ENCODE measurements around the gene MRNIP. TPM values are rescaled to one million over a fixed set of nuclear protein-coding genes. Genes with fewer than 3 reads are reported as not detected.

MRNIP gene
- total and polyA plus RNA-seq, 2 experiments from 2014 or later, result 28.8 to 57.5 TPM

DNA sequence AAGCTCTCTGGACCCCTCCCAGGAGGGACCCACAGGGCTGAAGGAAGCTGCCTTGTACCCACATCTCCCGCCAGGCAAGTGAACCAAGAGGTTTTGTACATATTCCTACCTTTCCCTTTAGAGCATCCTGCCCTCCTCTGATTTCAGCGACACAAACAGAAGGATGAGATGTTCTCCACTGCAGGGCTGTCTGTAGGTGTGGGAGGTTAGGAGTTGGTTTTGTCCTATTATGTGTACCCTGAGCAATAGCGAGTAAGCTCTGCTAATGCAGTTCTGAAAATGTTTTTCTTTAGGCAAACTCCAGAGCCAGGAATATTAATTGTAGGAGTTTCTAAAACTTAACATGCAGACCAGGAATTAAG, 24.9 kb downstream of the MRNIP start:
- no peak for TF ChIP-seq CTCF (IDR thresholded peaks at IDR 0.05; ENCODE audit: low read depth, low read length)
- DNase-seq (ENCODE audit: low read depth in 1 of 2, low spot score in 1 of 2), result no peak
- Histone ChIP-seq H3K27me3 (no peaks in the 10 kb centered on the region), H3K9me3 (ENCODE audit: low read depth) (no peaks in the 10 kb centered on the region), H3K27ac (no peak overlapping the region), H3K4me1 (ENCODE audit: low read depth) (no peaks in the 10 kb centered on the region), H3K4me3 (no peak overlapping the region), H3K36me3 (peaks cover 52% of the 10 kb centered on the region)

DNA sequence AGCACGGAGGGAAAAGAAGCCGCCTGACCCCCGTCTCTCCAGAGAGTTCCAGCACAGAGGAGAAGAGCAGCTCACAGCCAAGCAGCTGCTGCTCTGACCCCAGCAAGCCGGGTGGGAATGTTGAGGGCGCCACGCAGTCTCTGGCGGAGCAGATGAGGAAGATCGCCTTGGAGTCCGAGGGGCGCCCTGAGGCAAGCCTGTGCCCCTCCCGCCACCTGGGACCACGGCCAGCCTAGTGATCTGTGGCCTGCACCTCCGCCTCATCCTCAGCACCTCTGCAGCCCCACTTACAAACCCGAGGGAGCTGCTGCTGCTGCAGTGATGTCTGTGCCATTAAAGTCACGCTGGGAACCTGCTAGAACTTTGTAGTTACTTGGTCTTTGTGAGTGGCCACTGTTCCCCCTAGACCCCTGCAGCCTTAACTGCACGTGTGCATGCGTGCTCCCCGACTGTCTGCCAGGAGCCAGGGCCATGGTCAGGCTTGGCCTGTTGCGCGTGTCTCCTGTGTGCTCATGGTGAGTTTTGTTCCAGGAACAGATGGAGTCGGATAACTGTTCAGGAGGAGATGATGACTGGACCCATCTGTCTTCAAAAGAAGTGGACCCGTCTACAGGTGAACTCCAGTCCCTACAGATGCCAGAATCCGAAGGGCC, 25.4 kb downstream of the MRNIP start:
- Histone ChIP-seq H3K36me3 (peaks cover 52% of the 10 kb centered on the region), H3K4me1 (ENCODE audit: low read depth) (no peaks in the 10 kb centered on the region), H3K27ac (no peak overlapping the region), H3K4me3 (no peak overlapping the region), H3K27me3 (no peaks in the 10 kb centered on the region), H3K9me3 (ENCODE audit: low read depth) (no peaks in the 10 kb centered on the region)
- no peak for DNase-seq (ENCODE audit: low read depth in 1 of 2, low spot score in 1 of 2)
- no peak for TF ChIP-seq CTCF (IDR thresholded peaks at IDR 0.05; ENCODE audit: low read depth, low read length)

DNA sequence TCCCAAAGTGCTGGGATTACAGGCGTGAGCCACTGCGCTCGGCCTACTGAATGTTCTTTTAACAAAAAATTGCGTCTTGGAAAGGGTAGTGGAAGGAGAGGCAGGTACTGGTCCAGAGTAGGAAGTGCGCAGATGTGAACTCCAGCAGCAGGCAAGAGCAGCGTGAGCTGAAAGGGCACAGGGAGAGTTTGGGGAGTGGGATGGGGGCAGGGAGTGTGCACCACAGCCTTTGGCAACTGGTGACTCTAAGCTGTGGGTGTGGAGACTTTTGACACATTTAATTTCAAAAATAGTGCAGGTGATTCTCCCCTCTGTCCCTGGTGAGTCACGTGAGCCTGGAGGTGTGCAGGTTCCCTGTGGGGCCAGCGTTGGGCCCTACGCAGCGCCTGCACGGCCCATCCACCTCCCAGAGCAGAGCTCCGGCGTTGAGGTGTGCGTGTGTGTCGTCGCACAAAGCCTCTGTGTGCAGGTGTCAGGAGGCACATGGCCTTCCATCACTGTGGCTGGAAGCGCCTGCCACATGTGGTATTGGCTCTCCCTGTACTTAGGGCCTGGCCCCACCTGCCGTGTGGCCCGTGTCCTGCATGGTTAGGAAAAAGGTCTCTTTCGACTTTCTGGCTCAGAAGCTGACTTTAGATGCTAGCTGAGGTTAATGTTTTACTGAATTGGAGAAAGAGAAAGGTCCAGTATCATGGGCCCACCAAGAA, 26.4 kb downstream of the MRNIP start:
- H3K27me3 ChIP-seq, result no peaks in the 10 kb centered on the region
- H3K36me3 ChIP-seq, result peaks cover 54% of the 10 kb centered on the region
- no peak for TF ChIP-seq CTCF (IDR thresholded peaks at IDR 0.05; ENCODE audit: low read depth, low read length)
- no peak for DNase-seq (ENCODE audit: low read depth in 1 of 2, low spot score in 1 of 2)
- no peaks in the 10 kb centered on the region for H3K4me1 ChIP-seq (ENCODE audit: low read depth)
- no peaks in the 10 kb centered on the region for H3K9me3 ChIP-seq (ENCODE audit: low read depth)
- H3K27ac ChIP-seq, result no peak overlapping the region
- H3K4me3 ChIP-seq, result no peak overlapping the region

DNA sequence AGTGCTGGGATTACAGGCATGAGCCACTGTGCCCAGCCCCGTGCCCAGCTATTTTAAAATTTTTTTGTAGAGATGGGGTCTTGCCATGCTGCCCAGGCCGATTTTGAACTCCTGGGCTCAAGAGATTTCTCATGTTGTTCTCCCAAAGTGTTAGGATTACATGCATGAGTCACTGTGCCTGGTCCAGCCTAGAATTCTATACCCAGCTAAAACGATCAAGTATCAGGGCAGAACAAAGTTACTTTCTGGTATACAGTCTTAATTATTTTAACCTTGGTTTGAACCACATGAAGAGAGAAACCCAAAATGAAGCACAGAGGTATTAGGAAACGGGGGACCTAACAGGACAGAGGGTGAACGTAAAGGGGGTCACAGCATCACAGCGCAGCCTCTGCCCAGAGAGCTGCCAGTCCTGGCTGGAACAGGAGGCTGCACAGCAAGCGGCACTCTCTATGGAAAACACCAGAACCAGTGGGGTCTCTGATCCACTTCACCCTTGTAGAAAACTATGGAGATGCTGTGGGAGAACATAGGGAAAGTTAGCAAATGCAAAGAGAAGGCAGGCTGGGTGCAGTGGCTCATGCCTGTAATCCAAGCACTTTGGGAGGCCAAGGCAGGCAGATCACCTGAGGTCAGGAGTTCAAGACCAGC, 27.7 kb downstream of the MRNIP start:
- Histone ChIP-seq H3K9me3 (ENCODE audit: low read depth) (no peaks in the 10 kb centered on the region), H3K36me3 (peaks cover 46% of the 10 kb centered on the region), H3K4me1 (ENCODE audit: low read depth) (no peaks in the 10 kb centered on the region), H3K4me3 (no peak overlapping the region), H3K27ac (no peak overlapping the region), H3K27me3 (no peaks in the 10 kb centered on the region)
- DNase-seq (ENCODE audit: low read depth in 1 of 2, low spot score in 1 of 2), result no peak
- no peak for TF ChIP-seq CTCF (IDR thresholded peaks at IDR 0.05; ENCODE audit: low read depth, low read length)

DNA sequence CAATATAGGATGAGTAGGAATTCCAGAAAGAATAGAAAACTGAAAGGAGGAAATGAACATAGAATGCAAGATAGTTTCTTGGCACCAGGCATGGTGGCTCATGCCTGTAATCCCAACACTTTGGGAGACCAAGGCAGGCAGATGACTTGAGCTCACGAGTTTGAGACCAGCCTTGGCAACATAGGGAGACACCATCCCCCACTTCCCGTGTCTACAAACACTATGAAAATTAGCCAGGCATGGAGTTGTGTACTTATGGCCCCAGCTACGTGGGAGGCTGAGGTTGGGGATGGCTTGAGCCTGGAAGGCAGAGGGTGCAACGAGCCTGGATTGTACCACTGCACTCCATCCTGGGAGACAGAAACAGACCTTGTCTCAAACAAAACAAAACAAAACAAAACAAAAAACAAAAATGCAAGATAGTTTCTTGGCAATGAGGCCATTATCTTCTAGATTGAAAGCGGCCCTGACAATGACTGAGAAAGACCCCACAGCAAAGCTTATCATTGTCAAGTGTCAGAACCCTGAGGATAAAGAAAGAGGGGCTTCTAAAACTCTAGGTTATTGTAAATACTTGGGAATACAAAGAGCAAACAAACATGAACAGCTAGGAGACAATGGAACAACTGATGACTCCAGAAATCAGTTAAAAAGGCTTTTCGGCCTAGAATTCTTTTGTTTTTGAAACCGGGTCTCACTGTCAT, 28.7 kb downstream of the MRNIP start:
- H3K9me3 ChIP-seq (ENCODE audit: low read depth), result no peaks in the 10 kb centered on the region
- H3K36me3 ChIP-seq, result peaks cover 55% of the 10 kb centered on the region
- H3K4me3 ChIP-seq, result no peak overlapping the region
- H3K27me3 ChIP-seq, result no peaks in the 10 kb centered on the region
- no peak for DNase-seq (ENCODE audit: low read depth in 1 of 2, low spot score in 1 of 2)
- H3K27ac ChIP-seq, result no peak overlapping the region
- H3K4me1 ChIP-seq (ENCODE audit: low read depth), result no peaks in the 10 kb centered on the region
- no peak for TF ChIP-seq CTCF (IDR thresholded peaks at IDR 0.05; ENCODE audit: low read depth, low read length)
